ENCODE results near the gene ATP10A.
A peak's percentile ranks its signal among the peaks of the same experiment; 100 is the strongest.
"Not testable (repeated sequence)": the region's sequence is repeated elsewhere in the genome, so short reads cannot be mapped to it uniquely, and the experiment has no call there.

The ATP10A gene

GRCh38 chr15:25858952-25859760 lies 4.0 kb downstream of the ATP10A start:
- DNase-seq (ENCODE audit: low spot score) = no peak

GRCh38 chr15:25856059-25856458 lies 7.1 kb downstream of the ATP10A start:
- DNase-seq (ENCODE audit: low spot score) = not testable (repeated sequence)

- DNase-seq (ENCODE audit: low spot score) = no peak
Observed at GRCh38 chr15:25852661-25853524, 10.2 kb downstream of the ATP10A start.

GRCh38 chr15:25852027-25852426 lies 11.1 kb downstream of the ATP10A start:
- no peak for DNase-seq (ENCODE audit: low spot score)

- DNase-seq (ENCODE audit: low spot score) = peak; percentile 78
Observed at GRCh38 chr15:25850154-25851111, 12.7 kb downstream of the ATP10A start.

- peak; percentile 26 for DNase-seq (ENCODE audit: low spot score)
Observed at GRCh38 chr15:25849157-25849921, 13.8 kb downstream of the ATP10A start.

- DNase-seq (ENCODE audit: low spot score) = no peak
Observed at GRCh38 chr15:25848784-25849156, 14.4 kb downstream of the ATP10A start.

GRCh38 chr15:25848325-25848724 lies 14.8 kb downstream of the ATP10A start:
- no peak for DNase-seq (ENCODE audit: low spot score)

- peak; percentile 66 for DNase-seq (ENCODE audit: low spot score)
Observed at GRCh38 chr15:25847051-25847450, 16.1 kb downstream of the ATP10A start.

GRCh38 chr15:25846377-25846776 lies 16.8 kb downstream of the ATP10A start:
- DNase-seq (ENCODE audit: low spot score) = peak; percentile 7

- no peak for DNase-seq (ENCODE audit: low spot score)
Observed at GRCh38 chr15:25844981-25845680, 18.0 kb downstream of the ATP10A start.

GRCh38 chr15:25844542-25844941 lies 18.6 kb downstream of the ATP10A start:
- DNase-seq (ENCODE audit: low spot score) = no peak

GRCh38 chr15:25844076-25844475 lies 19.1 kb downstream of the ATP10A start:
- DNase-seq (ENCODE audit: low spot score) = no peak

GRCh38 chr15:25839638-25840156 lies 23.4 kb downstream of the ATP10A start:
- DNase-seq (ENCODE audit: low spot score) = no peak

- no peak for DNase-seq (ENCODE audit: low spot score)
Observed at GRCh38 chr15:25838871-25839195, 24.3 kb downstream of the ATP10A start.

- DNase-seq (ENCODE audit: low spot score) = no peak
Observed at GRCh38 chr15:25838191-25838870, 24.8 kb downstream of the ATP10A start.

GRCh38 chr15:25832158-25832557 lies 31.0 kb downstream of the ATP10A start:
- no peak for DNase-seq (ENCODE audit: low spot score)

- no peak for DNase-seq (ENCODE audit: low spot score)
Observed at GRCh38 chr15:25830844-25831451, 32.2 kb downstream of the ATP10A start.

GRCh38 chr15:25829073-25829472 lies 34.1 kb downstream of the ATP10A start:
- no peak for DNase-seq (ENCODE audit: low spot score)
